Endothelial cell of umbilical vein (primary cell): ENCODE measurements around the gene ASB6.

Experiments
- CTCF ChIP-seq, 2 donors: IDR thresholded peaks; 1 replicate in 1 of 2; 2 replicates in 1 of 2; pipeline ENCODE4 v1.5.1; 2011; ENCODE audit warnings: low read length in 2 of 2, mild to moderate bottlenecking in 2 of 2, moderate library complexity in 2 of 2, control low read depth in 1 of 2, inconsistent platforms in 1 of 2, low read depth in 1 of 2; ENCODE audit not compliant: insufficient read depth in 1 of 2; ENCODE audit errors: extremely low read depth in 1 of 2
- EZH2 ChIP-seq: IDR thresholded peaks from 2 replicates; pipeline ENCODE4 v1.6.1; 2012; ENCODE audit warnings: borderline replicate concordance, low read depth, mild to moderate bottlenecking, moderate library complexity, low read length, inconsistent platforms; ENCODE audit not compliant: severe bottlenecking
- JUN ChIP-seq: IDR thresholded peaks from 2 replicates; pipeline ENCODE4 v1.6.1; 2011; ENCODE audit warnings: borderline replicate concordance, low read depth; ENCODE audit not compliant: insufficient read length, insufficient read depth
- POLR2A ChIP-seq: IDR thresholded peaks from 2 replicates; pipeline ENCODE4 v1.6.1; 2012; ENCODE audit warnings: low read depth, mild to moderate bottlenecking, control low read depth, low read length
- POLR2AphosphoS5 ChIP-seq: IDR thresholded peaks from 2 replicates; pipeline ENCODE4 v1.6.1; 2012; ENCODE audit warnings: low read depth, mild to moderate bottlenecking, control low read depth, low read length, moderate library complexity; ENCODE audit not compliant: insufficient read depth

GRCh38 chr9:129679537-129679936 is 37.6 kb upstream of the ASB6 start:
- TF ChIP-seq CTCF (IDR thresholded peaks at IDR 0.05; ENCODE audit: extremely low read depth in 1 of 2, insufficient read depth in 1 of 2, low read depth in 1 of 2, low read length in 2 of 2) (no peak), POLR2A (no peak), POLR2AphosphoS5 (no peak), JUN (no peak), EZH2 (no peak)
